HG03457 (cell line): Measurements from ENCODE around the gene AP1S3.
"Not testable (repeated sequence)": the region's sequence is repeated elsewhere in the genome, so short reads cannot be mapped to it uniquely, and the experiment has no call there.

ENCODE experiments used
- ATAC-seq: cut with Tn5 transposase; IDR thresholded peaks from one replicate; pipeline ENCODE4 v1.9.1; 2021; ENCODE audit warnings: moderate number of reproducible peaks; ENCODE audit not compliant: unreplicated experiment

The AP1S3 gene

GRCh38 chr2:223811757-223812156 lies 25.6 kb downstream of the AP1S3 start:
- no peak for ATAC-seq

GRCh38 chr2:223805008-223805407 lies 32.4 kb downstream of the AP1S3 start:
- ATAC-seq = no peak

- no peak for ATAC-seq
These were observed 35.6 kb downstream of the AP1S3 start for GRCh38 chr2:223801736-223802135.

- no peak for ATAC-seq
These were observed 36.5 kb downstream of the AP1S3 start for GRCh38 chr2:223800908-223801307.

GRCh38 chr2:223797811-223798721 lies 39.3 kb downstream of the AP1S3 start:
- ATAC-seq = peak; percentile 98

GRCh38 chr2:223797037-223797436 lies 40.3 kb downstream of the AP1S3 start:
- no peak for ATAC-seq

GRCh38 chr2:223789423-223789822 lies 48.0 kb downstream of the AP1S3 start:
- ATAC-seq = no peak

- ATAC-seq = no peak
These were observed 48.6 kb downstream of the AP1S3 start for GRCh38 chr2:223788826-223789225.

GRCh38 chr2:223788106-223788505 lies 49.3 kb downstream of the AP1S3 start:
- not testable (repeated sequence) for ATAC-seq

- ATAC-seq = no peak
These were observed 50.0 kb downstream of the AP1S3 start for GRCh38 chr2:223787358-223787757.

- no peak for ATAC-seq
These were observed 50.4 kb downstream of the AP1S3 start for GRCh38 chr2:223786943-223787342.

- ATAC-seq = no peak
These were observed 51.1 kb downstream of the AP1S3 start for GRCh38 chr2:223786236-223786635.

- ATAC-seq = no peak
These were observed 53.1 kb downstream of the AP1S3 start for GRCh38 chr2:223784221-223784772.

GRCh38 chr2:223782629-223783028 lies 54.8 kb downstream of the AP1S3 start:
- ATAC-seq = no peak

GRCh38 chr2:223781560-223781959 lies 55.8 kb downstream of the AP1S3 start:
- no peak for ATAC-seq

- ATAC-seq = no peak
These were observed 57.5 kb downstream of the AP1S3 start for GRCh38 chr2:223779877-223780276.

GRCh38 chr2:223774193-223774592 lies 63.2 kb downstream of the AP1S3 start:
- no peak for ATAC-seq

GRCh38 chr2:223772363-223772762 lies 65.0 kb downstream of the AP1S3 start:
- ATAC-seq = no peak

- ATAC-seq = no peak
These were observed 65.9 kb downstream of the AP1S3 start for GRCh38 chr2:223771475-223771874.

- no peak for ATAC-seq
These were observed 69.2 kb downstream of the AP1S3 start for GRCh38 chr2:223768179-223768578.

GRCh38 chr2:223767341-223767740 lies 70.0 kb downstream of the AP1S3 start:
- no peak for ATAC-seq

GRCh38 chr2:223765221-223765785 lies 72.1 kb downstream of the AP1S3 start:
- no peak for ATAC-seq
